ENCODE results near the gene RNF31.

- TF ChIP-seq CTCF (IDR thresholded peaks at IDR 0.05) (no peak), POLR2A (IDR thresholded peaks at IDR 0.05; ENCODE audit: low read length) (no peak), BHLHE40 (IDR thresholded peaks at IDR 0.05; ENCODE audit: low read depth, low read length) (no peak), HOXB5 (CRISPR knock-in tag; IDR thresholded peaks at IDR 0.05) (no peak), MAFK (IDR thresholded peaks at IDR 0.05; ENCODE audit: partially characterized antibody) (no peak), CHD4 (IDR thresholded peaks at IDR 0.05; ENCODE audit: borderline replicate concordance) (no peak), PHF8 (IDR thresholded peaks at IDR 0.05; ENCODE audit: borderline replicate concordance, low read depth) (no peak), FOSL2 (IDR thresholded peaks at IDR 0.05) (no peak), FOSL2 (CRISPR knock-in tag; IDR thresholded peaks at IDR 0.05) (no peak), EP300 (IDR thresholded peaks at IDR 0.05) (no peak), JUNB (IDR thresholded peaks at IDR 0.05) (no peak)
Observed at GRCh38 chr14:24100197-24100981, 46.9 kb upstream of the RNF31 start.
